Myocyte (in vitro differentiated cells): ENCODE data around the gene PRRX1. TPM values are rescaled to one million over a fixed set of nuclear protein-coding genes. Genes with fewer than 3 reads are reported as not detected.

Source experiments
- DNase-seq: peaks from one replicate; pipeline ENCODE4 v3.0.0-alpha.2; 2012; ENCODE audit warnings: low read depth
- total RNA-seq: library from RNA; depleted of rRNA; stranded (reverse); fragments of >200 nt; gene quantifications from 2 replicates; pipeline ENCODE4 v1.2.3, GENCODE V29; 2014

PRRX1 gene
- total RNA-seq, 1 donor from 2014 or later, result 55.7 TPM

DNA sequence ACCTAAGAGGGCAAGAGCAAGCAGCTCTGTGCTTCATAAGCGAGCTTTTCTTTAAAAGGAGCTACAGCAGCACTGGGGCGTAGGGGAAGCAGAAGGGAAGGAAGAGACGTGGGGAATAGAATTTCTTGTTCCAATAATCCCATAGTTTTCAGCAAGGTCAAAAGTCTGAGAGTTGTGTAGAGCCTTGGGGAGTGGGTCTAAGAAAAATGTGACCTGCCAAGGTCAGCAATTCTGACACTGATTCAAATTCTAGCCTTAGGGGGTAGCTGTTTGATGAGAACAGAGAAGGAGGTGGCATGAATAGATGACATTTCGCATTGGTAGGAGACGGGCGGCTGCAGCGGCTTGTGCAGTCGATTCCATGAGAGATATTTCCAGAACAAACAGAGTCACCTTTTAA is 22.4 kb downstream of the PRRX1 start:
- no peak for DNase-seq

DNA sequence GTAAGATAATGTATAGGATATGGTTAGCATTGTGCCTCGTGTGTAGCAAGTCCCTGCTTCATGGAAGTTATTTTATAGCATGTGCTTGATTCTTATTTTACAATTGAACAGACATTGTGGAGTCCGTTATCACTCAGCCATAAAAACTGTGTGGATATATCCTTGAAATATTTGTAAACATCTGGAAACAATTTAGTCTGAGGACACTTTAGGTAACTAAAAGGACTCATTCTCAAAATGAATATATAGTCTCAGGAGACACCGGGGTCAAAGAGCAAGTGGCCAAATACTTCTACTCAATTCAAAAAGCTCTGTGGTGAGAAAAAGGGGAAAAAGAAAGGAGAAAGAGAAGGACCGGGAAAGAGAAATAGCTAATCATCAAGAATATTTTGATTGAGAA is 23.7 kb downstream of the PRRX1 start:
- DNase-seq, result no peak

DNA sequence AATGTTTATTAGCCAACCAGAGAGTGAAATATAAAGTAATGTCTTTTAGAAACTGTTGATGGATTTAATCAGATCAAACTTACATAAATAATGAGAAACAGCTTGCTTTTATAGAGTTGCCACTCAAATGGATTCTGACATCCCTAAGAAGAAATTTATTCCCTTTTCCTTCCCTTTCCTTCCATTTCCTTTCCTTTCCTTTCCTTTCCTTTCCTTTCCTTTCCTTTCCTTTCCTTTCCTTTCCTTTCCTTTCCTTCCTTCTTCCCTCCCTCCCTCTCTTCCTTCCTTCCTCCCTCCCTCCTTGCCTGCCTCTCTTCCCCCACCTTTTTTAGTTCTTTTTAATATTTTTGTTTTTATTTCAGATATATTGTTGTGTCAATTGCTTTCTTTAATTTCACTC is 27.3 kb downstream of the PRRX1 start:
- DNase-seq, result no peak

DNA sequence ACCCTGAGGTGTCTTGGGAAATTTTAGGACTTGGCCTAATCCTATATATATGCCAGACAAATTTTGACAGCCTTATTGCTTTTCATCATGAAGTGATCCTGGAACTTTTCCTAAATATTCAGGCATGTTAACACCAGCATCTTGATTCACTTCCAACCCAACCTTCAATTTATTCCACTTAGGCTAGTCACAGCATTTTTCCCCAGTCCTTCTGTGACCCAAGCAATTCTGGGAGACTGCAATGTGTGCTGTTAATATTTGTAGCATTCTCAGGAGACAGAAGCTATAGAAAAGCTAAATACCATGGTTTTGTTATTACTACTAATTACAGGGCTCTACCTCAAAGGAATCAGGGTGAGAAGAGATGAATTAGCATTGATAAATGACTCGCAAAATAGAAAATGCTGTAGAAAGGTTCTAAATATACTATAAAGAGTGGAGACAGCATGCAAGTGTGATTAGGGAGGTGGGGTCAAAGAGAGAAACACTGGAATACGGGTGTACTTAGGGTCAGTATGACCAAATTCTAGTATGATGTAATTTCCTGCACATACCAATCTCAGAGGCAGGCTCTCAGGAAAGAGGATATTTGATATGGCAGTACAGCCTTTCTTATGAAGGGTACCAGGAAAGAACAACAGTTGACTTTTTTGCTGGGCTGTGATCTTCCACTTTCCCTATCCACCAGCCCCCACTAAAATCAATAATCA is 29.1 kb downstream of the PRRX1 start:
- DNase-seq, result peak; percentile 45

DNA sequence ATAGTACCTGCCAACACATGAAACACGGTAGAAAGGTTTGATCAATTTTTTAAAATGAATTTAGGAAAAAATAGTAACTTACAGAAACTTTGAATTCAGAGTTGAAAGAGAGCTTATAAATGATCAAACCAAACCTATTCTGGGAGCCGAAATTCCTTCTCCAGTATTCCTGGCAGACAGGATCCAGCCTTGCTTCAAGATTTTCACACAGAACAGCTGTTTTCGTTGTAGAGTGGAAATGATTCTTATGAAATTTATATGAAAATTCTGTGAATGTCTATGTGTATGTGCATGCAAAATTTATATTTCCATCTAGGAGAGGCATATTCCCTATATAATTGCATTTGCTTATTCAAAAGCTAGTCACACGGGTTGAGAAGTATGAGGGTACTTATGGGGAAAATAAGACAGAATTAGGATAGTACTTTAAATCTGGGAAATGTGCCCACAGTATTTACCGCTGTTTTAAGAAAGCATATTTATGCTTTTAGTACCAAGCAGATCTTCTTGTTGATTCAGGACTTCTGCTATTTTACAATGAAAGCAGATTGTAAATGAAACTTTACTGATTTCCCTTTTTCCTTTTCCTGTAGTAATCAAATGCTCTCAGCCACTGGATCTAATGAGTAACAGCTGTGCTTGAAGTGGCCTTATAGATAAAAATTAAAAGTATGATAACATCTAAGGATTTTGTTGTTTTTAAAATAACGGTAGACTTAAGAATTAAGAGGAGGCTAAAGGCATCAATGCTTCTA is 30.4 kb downstream of the PRRX1 start:
- no peak for DNase-seq

DNA sequence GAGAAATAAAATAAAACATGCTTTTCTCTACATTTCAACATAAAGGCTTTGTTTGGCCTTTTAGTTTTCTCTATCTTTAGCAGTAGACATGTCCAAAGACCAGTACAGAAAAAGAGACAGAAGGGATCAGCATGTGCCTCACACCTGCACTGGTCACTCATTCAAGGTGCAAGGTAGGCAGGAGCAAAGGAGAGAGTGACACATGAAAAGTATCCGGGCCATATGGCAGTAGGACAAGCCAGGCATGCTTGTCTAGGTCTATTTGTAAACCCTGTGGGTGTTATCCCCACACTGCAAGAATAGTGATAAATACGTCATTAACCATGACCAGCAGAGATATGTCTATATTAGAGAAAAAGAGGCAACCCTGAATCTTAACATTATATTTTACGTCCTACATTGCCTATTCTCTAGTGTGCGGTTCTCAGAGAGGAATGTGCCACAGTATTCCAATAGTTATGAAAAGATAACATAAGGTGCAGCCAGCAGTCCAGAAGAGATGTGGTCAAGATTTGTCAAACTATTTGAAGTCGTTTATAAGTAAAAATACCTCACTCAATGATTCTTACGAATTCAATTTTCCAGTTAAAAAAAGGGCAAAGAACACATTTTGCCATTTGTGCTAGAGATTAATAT is 32.1 kb downstream of the PRRX1 start:
- no peak for DNase-seq

DNA sequence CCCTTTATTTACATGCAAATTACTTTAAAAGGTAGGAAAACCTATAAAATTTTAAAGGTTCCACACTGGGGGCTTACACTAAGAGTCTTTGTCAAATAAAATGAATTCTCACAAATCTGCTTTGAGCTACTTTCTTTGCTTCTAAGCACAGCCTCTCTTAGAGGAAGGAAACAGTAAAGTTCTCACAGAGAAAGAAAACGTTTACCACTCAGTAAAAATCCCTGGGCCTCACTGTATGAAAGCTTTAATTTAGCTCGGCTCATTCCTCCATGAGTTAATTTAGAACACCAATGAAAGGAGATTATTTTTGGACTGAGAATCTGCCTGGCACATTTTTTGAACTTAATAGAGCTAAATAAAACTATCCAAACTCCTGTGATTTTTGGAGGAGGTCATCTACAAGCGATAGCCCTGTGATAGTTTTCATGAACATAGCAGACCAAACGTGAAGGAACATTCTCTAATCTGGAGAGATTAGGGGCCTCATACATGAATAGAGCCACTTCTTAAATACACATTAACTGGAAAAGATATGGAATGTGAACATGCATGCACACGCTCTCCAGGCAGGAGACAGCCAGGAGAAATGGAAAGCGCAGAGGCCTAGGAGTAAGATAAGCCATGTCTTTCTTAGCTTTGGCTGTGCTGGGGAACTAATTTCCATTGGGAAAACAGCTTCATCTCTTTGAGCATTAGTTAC is 32.8 kb downstream of the PRRX1 start:
- DNase-seq, result no peak

DNA sequence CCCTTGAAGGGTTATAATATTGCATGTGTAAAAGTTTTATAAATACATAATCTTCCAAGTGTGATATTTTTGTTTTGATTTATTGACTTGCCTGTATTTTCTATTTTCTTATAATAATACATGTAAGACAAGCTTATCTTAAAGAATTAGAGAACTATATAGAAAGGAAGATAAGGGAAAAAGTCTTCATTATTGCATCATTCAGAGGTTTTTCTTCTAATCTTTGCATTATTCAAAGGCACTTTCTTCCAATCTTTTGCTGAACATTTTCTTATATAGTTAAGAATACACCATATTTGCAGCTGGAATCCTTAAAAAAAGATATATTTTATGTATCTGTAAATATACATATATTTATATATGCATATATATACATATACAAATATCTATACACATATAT is 33.4 kb downstream of the PRRX1 start:
- DNase-seq, result no peak

DNA sequence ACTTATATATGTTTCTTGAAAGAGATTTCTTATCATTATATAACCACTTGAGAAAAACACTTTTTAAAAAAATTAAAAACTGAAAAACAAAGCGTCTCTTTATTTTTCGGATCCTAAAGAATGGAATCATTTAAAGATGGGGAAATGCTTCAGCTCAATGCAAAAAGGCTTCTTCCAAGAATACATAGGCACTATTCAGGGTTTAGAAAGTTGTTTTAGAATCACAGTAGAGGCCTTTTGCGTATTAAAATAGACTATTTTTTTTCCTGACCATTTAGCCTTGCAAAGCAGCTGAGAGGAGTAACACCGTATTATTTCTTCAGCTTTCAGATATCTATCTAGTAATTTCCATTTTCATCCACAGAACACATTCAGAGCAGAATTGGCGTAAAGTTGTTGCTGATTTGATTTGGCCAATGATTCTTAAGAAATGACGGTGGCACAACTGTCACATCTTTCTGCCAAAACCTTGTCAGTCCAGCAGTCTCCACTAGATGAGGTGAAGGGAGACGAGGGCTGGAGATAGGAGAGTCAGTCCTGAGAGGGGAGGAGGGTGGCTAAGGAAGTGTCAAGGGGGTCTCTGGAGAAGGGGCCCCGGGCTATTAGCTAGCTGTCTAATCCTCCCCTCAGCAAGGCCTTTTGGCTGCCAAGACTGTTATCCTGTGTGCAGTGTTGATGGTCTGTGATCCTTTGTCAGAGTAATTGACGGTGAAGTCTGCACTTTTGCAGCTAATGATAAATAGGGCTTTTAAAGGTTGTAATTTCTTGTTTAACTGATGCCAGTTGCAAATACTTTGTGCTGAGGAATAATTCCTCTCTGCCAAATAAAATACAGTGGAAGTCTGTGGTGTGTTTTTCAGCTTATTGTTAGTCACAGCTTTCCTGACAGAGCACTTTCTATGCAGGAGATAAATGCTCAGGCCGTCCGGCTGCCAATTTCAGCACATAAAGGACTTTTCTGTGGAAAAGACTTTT is 34.7 kb downstream of the PRRX1 start:
- DNase-seq, result no peak

DNA sequence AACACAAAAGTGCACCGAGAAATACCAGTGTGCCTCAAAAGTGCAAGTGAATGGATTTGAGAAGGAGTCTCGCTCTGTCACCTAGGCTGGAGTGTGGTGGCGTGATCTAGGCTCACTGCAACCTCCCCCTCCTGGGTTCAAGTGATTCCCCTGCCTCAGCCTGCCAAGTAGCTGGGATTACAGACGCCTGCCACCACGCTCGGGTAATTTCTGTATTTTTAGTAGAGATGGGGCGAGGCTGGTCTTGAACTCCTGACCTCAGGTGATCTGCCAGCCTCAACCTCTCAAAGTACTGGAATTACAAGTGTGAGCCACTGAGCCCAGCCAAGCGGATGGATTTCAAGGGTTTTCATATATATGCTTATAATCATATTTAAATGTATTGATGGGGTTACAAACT is 35.8 kb downstream of the PRRX1 start:
- DNase-seq, result no peak

DNA sequence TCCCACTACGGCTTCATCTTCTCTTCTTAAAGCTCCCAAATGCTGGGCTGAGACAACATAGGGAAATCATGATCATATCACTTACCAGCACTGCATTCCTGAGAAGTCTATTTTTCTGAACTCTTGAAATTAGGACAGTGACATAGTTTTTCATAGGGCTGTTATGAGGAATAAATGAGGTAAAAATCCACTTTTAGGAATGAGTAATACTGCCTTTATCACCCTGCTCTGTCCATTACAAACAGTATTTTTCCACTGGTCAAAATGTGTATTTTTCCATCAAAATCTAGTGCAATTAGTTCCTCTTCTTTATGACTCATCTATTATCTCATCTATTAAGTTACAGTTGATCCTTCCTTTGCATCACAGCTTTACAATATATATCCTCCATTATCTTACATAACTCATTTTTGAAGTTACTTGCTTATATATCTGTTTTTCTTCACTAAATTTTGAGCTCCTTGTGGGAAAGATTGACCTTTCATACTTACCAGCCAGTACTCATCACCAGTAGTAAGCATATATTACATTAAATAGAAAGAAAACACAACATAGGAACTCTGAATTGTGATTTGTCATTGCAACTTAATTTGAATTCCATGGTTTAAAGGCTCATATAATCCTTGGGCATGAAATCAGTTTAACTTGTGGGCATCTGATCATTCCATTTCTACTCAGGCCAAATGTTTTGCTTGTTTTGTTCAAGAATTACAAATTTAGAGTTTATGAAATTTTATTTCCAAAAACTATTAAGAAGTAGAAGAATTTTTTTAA is 37.1 kb downstream of the PRRX1 start:
- no peak for DNase-seq

DNA sequence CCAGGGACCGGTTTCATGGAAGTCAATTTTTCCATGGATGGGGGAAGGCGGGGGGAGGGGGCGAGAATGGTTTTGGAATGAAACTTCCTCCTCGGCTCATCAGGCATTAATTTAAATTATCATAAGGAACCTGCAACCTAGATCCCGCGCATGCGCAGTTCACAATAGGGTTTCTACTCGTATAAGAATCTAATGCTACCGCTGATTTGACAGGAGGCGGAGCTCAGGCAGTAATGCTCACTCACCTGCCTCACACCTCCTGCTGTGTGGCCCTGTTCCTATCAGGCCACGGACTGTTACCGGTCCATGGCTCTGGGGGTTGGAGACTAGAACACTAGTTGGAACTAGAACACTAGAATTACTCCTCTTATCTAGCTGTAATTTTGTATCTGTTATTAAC is 38.0 kb downstream of the PRRX1 start:
- DNase-seq, result no peak

DNA sequence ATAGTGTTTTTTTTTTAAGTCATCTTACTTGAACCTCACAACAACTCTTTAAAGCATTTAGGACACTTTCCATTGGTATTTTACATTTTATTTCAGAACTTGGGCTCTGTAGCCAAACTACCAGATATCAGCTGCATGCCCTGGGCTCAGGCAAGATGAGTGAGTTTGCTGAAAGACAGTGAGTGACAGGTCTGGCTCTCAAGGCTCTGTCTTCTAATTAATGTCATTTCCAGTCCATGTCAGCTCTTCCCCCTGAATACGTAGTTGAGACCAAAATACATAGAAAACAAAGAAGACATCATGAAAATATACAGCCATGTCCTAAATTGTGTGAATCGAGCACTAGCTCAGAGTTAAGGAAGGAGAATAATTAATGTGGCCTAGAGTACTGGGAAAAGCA is 39.7 kb downstream of the PRRX1 start:
- DNase-seq, result no peak

DNA sequence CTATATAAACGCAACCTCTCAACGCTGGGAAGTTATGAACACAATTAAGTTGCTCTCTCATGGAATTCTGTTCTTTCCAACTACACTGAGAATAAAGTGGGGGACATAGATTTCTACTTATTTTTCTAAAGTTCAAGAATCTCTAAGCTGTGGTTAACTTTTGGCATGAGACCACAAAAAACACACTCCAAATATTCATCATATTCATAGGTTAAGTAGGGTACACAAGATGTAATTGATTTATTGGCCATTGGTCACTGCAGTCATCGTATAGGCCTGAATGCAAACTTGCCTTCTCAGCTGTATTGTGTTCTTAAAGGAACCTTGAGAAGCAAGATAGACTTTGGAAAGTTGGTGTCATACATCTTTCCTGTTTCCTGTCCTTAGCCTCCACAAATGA is 40.3 kb downstream of the PRRX1 start:
- no peak for DNase-seq

DNA sequence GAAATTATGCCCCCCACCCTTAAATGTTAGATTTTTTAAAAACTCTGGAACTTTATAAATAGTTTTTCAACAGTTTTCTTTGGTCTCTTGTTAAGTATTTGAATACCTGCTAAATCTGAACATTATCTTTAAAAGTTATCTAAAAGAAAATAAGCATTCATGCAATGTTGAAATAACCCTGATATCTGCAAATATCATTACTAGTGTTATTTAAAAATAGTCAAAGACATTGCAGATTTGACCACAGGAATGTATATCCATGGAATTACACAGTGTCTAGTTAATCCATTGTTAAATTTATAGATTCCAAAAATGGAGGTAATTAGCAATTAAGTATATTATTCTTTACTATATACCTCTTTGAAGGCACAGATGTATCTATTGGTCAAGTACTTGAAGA is 42.0 kb downstream of the PRRX1 start:
- DNase-seq, result no peak

DNA sequence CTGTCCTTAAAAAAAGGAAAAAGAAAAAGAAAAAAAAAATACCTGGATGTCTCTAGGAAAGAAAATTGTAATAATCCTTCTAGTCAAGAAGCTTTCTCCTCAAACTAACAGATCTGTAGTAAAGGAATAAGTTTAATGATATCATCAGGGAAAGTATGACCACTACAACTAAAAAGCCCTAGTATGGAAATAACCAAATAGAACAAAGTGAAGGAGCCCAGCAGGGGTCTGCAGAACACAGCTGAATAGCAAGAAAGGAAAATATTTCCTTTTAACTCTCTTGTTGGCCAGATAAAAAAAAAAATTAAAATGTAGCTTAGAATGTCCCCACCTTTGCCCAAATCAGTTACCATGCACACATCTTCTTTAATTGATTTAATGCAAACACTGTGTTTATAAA is 43.2 kb downstream of the PRRX1 start:
- no peak for DNase-seq

DNA sequence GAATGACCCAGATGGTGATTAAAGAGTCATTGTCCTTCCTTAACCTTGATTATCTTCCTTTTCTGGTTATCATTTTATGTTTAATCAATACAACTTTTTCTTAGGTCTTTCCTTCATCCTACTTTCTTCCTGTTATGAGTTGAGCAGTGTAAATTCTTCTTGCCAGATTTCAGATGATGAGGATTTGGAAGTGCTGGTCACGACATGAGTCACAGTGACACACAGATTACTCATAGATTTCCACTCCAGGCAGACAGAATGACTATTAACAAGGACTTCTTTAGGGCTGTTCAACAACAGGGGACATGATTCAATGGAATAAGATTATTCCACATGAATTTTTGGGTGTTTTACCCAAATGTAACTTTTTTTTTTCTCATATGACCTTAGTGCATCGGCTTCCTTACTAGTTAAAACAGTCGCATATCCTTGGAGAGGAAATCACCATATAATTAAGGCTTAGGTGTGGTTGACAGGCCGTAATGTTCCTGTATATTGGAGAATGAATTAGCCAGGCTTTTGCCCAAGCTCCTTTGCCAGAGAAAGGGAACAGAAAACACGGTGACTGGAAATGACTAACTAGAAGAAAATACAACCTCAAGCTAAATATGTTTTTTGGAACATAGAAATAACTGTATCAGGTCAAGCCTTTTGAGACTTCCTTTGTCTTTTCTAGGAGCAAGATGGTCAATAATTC is 44.2 kb downstream of the PRRX1 start:
- peak; percentile 85 for DNase-seq

DNA sequence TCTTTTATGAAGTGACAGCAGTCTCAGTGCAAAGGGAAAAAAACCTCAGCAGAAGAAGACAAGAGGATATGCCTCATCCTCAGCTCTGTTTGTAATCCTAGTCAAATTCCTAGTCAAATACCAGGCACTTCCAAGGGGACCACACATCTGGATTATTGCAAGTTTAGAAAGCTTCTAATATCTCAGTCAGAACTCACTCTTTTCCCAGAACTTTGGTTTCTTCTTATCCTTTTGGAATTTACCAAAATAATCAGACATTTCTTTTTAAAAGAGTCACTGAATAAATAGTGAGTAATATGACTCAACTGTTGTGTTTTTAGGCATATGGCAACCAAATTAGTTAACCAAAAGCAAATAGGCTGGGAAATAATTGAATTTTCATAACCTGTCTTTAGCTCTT is 47.8 kb downstream of the PRRX1 start:
- DNase-seq, result peak; percentile 47

DNA sequence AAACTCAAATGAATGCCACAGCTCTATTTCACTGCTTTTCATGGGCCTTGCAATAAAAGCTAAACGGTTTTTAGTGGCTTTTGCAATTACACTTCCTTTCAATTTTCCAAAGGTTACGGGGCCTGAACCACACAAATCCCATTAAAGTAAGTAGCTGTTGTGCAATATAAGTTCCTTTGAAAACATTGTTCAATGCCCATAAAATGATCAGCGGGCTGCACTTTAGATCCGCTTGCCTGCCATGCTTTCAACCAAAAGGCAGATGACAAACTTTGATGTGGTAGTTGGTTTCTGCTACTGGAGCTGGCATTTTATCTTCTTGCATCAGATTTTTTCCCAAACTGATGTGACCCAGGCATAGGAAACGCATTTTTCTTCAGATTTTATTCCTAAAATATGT is 50.2 kb downstream of the PRRX1 start:
- no peak for DNase-seq
